HFF-Myc (cell line): ENCODE measurements around the gene F2.

Experiments used
- DNase-seq: peaks from one replicate; pipeline ENCODE4 v3.0.0-alpha.2; 2011; ENCODE audit warnings: low read depth; ENCODE audit errors: extremely low read depth
- H3K4me3 ChIP-seq: replicated peaks from 2 replicates; pipeline ENCODE4 v1.5.1; 2011; ENCODE audit warnings: low read depth, mild to moderate bottlenecking, control low read depth, low read length
- CTCF ChIP-seq: IDR thresholded peaks from 2 replicates; pipeline ENCODE4 v1.5.1; 2012; ENCODE audit warnings: mild to moderate bottlenecking, low read depth, low read length, control low read depth; ENCODE audit errors: missing control alignments

Gene F2

DNA sequence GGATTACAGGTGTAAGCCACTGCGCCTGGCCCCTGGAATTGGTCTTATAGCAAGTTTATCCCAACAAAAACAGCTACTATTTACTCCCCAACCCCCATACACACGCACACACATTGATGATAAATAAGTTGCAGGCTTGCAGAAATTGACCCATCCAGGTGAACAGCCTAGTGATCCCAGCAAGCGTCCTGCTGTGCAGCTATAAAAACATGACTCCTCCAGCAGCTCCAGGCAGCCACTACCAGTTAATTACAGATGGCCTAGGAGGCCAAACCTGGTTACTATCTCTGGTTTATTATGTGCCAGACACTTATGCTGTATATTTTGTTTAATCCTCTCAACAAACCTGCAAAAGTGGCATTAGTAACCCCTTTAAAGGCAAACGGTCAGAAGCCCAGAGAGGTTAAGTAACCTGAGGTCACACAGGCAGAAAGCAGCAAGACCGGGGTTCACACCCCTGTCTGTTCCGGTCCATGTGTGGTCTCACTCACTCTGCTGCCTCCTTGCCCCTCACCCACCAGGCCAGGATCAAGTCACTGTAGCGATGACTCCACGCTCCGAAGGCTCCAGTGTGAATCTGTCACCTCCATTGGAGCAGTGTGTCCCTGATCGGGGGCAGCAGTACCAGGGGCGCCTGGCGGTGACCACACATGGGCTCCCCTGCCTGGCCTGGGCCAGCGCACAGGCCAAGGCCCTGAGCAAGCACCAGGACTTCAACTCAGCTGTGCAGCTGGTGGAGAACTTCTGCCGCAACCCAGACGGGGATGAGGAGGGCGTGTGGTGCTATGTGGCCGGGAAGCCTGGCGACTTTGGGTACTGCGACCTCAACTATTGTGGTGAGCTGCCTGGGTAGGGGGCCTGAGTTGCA, 6.6 kb downstream of the F2 start:
- DNase-seq: no peak
- H3K4me3 ChIP-seq: no peak overlapping the region
- TF ChIP-seq CTCF: no peak

- no peak overlapping the region for H3K4me3 ChIP-seq
- TF ChIP-seq CTCF: no peak
- no peak for DNase-seq
Observed at GRCh38 chr11:46726206-46726862, 7.3 kb downstream of the F2 start.

GRCh38 chr11:46727952-46728658, 9.1 kb downstream of the F2 start:
- DNase-seq: no peak
- H3K4me3 ChIP-seq: no peak overlapping the region
- no peak for TF ChIP-seq CTCF

- no peak for TF ChIP-seq CTCF
Observed at GRCh38 chr11:46728659-46729040, 9.6 kb downstream of the F2 start.

DNA sequence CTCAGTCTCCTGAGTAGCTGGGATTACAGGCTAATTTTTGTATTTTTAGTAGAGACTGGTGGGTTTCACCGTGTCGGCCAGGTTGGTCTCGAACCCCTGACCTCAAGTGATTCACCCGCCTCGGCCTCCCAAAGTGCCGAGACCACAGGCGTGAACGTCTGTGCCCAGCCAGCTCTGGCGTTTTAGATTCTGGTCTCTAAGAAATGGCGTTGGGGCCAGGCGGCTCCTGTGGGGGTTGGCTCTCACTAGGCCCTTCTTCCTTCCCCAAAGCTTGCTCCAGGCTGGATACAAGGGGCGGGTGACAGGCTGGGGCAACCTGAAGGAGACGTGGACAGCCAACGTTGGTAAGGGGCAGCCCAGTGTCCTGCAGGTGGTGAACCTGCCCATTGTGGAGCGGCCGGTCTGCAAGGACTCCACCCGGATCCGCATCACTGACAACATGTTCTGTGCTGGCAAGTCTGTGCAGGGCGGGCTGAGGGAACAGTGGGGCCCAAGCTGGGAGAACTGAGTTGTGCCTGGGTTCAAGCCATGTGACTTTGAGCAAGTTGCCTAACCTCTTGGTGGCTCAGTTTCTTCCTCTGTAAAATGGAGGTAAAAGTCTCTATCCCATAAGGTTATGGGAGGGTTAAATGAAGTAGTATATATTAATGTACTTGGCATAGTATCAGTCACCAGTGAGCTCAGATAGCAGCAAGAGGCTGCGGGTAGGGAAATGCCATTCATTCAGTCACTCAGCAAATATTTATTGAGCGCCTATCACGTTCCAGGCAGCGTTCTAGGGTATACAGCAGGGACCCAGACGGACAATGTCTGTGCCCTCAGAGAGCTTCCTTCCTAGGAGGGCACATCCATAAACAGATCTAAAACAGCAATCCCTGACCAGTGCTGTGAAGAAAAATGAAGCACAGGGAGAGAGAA, 10.4 kb downstream of the F2 start:
- no peak for TF ChIP-seq CTCF
- DNase-seq: no peak
- no peak overlapping the region for H3K4me3 ChIP-seq

More at GRCh38 chr11:46728659-46729040, 9.6 kb downstream of the F2 start:
- H3K4me3 ChIP-seq: no peak overlapping the region
- no peak for DNase-seq

GRCh38 chr11:46731545-46731944, 12.5 kb downstream of the F2 start:
- no peak overlapping the region for H3K4me3 ChIP-seq
- TF ChIP-seq CTCF: no peak
- no peak for DNase-seq
